A673 (cell line): ENCODE results near the gene NT5M.

Experiments used
- CTCF ChIP-seq: fragments of 300-800, 200-600 bp; sonication (generic); conservative IDR thresholded peaks from 2 replicates; pipeline ENCODE4 v1.5.1; 2017; ENCODE audit warnings: low read depth, mild to moderate bottlenecking, antibody characterized with exemption, low read length, moderate library complexity, mixed read lengths
- EZH2 ChIP-seq: fragments of 200-600 bp; sonication (generic); IDR thresholded peaks from 2 replicates; pipeline ENCODE4 v1.6.1; 2017; ENCODE audit warnings: borderline replicate concordance, low read depth, mild to moderate bottlenecking, mixed read lengths, antibody characterized with exemption, low read length; ENCODE audit not compliant: poor library complexity, severe bottlenecking

DNA sequence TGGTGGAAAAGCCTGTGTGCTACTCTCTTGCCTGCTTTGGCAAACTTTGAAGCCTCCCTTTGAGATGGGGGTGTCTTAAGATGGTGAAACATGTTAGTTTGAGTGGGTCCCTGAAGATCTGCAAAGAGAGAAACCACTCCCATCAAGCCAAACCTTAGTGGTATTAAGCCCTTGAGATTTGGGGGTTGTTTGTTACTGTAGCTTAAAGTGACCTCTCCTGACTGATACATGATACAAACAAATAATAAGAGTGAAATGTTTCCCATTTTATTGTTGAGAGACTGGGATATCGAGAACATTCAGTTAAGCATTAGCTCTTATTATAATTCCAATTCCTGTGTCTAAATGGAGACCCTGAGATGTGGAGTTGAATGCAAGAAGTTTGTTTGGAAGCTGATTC is 63.1 kb downstream of the NT5M start:
- TF ChIP-seq CTCF (no peak), EZH2 (no peak)
